HepG2 (cell line): ENCODE measurements around the gene FITM2. TPM values are rescaled to one million over a fixed set of nuclear protein-coding genes. Genes with fewer than 3 reads are reported as not detected.

Experiments used
- CCAR2 ChIP-seq: fragments of 200-400 bp; formaldehyde crosslinking; optimal IDR thresholded peaks from 2 replicates; pipeline ENCODE3; 2018; ENCODE audit warnings: low read depth, mild to moderate bottlenecking, low read length, moderate library complexity
- GLI4 ChIP-seq: sonication (generic); formaldehyde crosslinking; IDR thresholded peaks from 2 replicates; pipeline ENCODE4 v1.5.1; 2020; ENCODE audit warnings: missing genetic modification reagents, mild to moderate bottlenecking, moderate library complexity, borderline replicate concordance
- HOXA9 ChIP-seq: sonication (generic); formaldehyde crosslinking; IDR thresholded peaks from 2 replicates; pipeline ENCODE4 v1.8.1; 2022; ENCODE audit warnings: missing genetic modification reagents, mild to moderate bottlenecking, moderate library complexity, borderline replicate concordance
- KDM2A ChIP-seq: sonication (generic); formaldehyde crosslinking; IDR thresholded peaks from 2 replicates; pipeline ENCODE4 v1.4.0; 2020; ENCODE audit warnings: low read depth, missing genetic modification reagents, borderline replicate concordance
- MAZ ChIP-seq, 2 experiments: sonication (generic) in 1 of 2; formaldehyde crosslinking in 1 of 2; IDR thresholded peaks; 2 replicates each; pipeline versions ENCODE4 v1.5.0 to v1.6.1; 2012 to 2020; ENCODE audit warnings: low read depth in 2 of 2, mild to moderate bottlenecking in 2 of 2, borderline replicate concordance in 1 of 2, improper control_type of control experiment in 1 of 2, low read length in 1 of 2, missing genetic modification reagents in 1 of 2, moderate library complexity in 1 of 2
- NONO ChIP-seq, 2 experiments: fragments of 450-650 bp in 1 of 2; sonication (generic) in 1 of 2; formaldehyde crosslinking in 1 of 2; IDR thresholded peaks in 1 of 2; conservative IDR thresholded peaks in 1 of 2; 2 replicates each; pipeline versions ENCODE4 v1.6.1 to v1.8.0; 2017 to 2022; ENCODE audit warnings: mild to moderate bottlenecking in 1 of 2, missing genetic modification reagents in 1 of 2, moderate library complexity in 1 of 2
- POGZ ChIP-seq: sonication (generic); formaldehyde crosslinking; IDR thresholded peaks from 2 replicates; pipeline ENCODE4 v1.4.0; 2020; ENCODE audit warnings: mild to moderate bottlenecking, missing genetic modification reagents
- PPARG ChIP-seq: conservative IDR thresholded peaks from 2 replicates; pipeline ENCODE4 v1.6.1; 2016; ENCODE audit warnings: missing biosample characterization, missing genetic modification reagents
- TEAD3 ChIP-seq: optimal IDR thresholded peaks from 2 replicates; pipeline ENCODE3; 2016; ENCODE audit warnings: borderline replicate concordance
- ZC3H13 ChIP-seq: sonication (generic); formaldehyde crosslinking; IDR thresholded peaks from 2 replicates; pipeline ENCODE4 v1.8.1; 2023; ENCODE audit warnings: mild to moderate bottlenecking, missing genetic modification reagents, moderate library complexity
- ZFP82 ChIP-seq: sonication (generic); formaldehyde crosslinking; IDR thresholded peaks from 2 replicates; pipeline ENCODE4 v1.5.1; 2020; ENCODE audit warnings: mild to moderate bottlenecking, missing genetic modification reagents, borderline replicate concordance
- ZNF264 ChIP-seq: sonication (generic); formaldehyde crosslinking; IDR thresholded peaks from 2 replicates; pipeline ENCODE4 v1.4.0; 2020; ENCODE audit warnings: missing genetic modification reagents
- ZNF441 ChIP-seq: sonication (generic); formaldehyde crosslinking; IDR thresholded peaks from 2 replicates; pipeline ENCODE4 v1.7.0; 2021; ENCODE audit warnings: missing genetic modification reagents, borderline replicate concordance
- ZNF543 ChIP-seq: sonication (generic); formaldehyde crosslinking; IDR thresholded peaks from 2 replicates; pipeline ENCODE4 v1.4.0; 2020; ENCODE audit warnings: mild to moderate bottlenecking, missing genetic modification reagents
- ZNF589 ChIP-seq: sonication (generic); formaldehyde crosslinking; conservative IDR thresholded peaks from 2 replicates; pipeline ENCODE4 v1.8.0; 2022; ENCODE audit warnings: mild to moderate bottlenecking, moderate library complexity, missing genetic modification reagents
- ZNF614 ChIP-seq: IDR thresholded peaks from 2 replicates; pipeline ENCODE4 v1.6.1; 2018; ENCODE audit warnings: missing biosample characterization, missing genetic modification reagents, inconsistent platforms, borderline replicate concordance
- ZNF713 ChIP-seq: sonication (generic); formaldehyde crosslinking; IDR thresholded peaks from 2 replicates; pipeline ENCODE4 v1.4.0; 2020; ENCODE audit warnings: mild to moderate bottlenecking, missing genetic modification reagents
- polyA plus RNA-seq, 8 experiments: library from polyadenylated mRNA; depleted of rRNA in 3 of 8; stranded (reverse) in 7 of 8; unstranded in 1 of 8; fragments of >200 nt; fragmentation: Illumina TruSeq in 4 of 8; extraction: Trizol in 4 of 8; gene quantifications; 2 replicates each; pipeline versions ENCODE4 v1.2.1 to v1.2.3, GENCODE V29; 2011 to 2016; ENCODE audit warnings: low read depth in 4 of 8, missing spikeins in 1 of 8, mixed read lengths in 1 of 8; ENCODE audit not compliant: insufficient read depth in 1 of 8
- total RNA-seq, 5 experiments: library from RNA; depleted of rRNA; stranded (reverse); fragments of >200 nt; fragmentation: Illumina TruSeq; extraction: Trizol; gene quantifications; 2 replicates each; pipeline ENCODE4 v1.2.3, GENCODE V29; 2016; ENCODE audit warnings: low read depth in 1 of 5
- TF ChIP-seq, protein P1 (sequence below): sonication (generic); formaldehyde crosslinking; IDR thresholded peaks from 2 replicates; pipeline ENCODE4 v1.4.0; 2020; ENCODE audit warnings: missing genetic modification reagents
- TF ChIP-seq, protein P2 (sequence below): sonication (generic); formaldehyde crosslinking; IDR thresholded peaks from 2 replicates; pipeline ENCODE4 v1.4.0; 2020; ENCODE audit warnings: missing genetic modification reagents, borderline replicate concordance
- TF ChIP-seq, protein P3 (sequence below): sonication (generic); formaldehyde crosslinking; IDR thresholded peaks from 2 replicates; pipeline ENCODE4 v1.5.0; 2020; ENCODE audit warnings: missing genetic modification reagents
- TF ChIP-seq, protein P4 (sequence below): sonication (generic); formaldehyde crosslinking; IDR thresholded peaks from 2 replicates; pipeline ENCODE4 v1.4.0; 2020; ENCODE audit warnings: missing genetic modification reagents

FITM2 gene
- total and polyA plus RNA-seq, 2 of the 13 experiments (the other 11 are each of a cell fraction or from before 2014, with no cell fraction given) = 9.6 to 24.5 TPM

DNA sequence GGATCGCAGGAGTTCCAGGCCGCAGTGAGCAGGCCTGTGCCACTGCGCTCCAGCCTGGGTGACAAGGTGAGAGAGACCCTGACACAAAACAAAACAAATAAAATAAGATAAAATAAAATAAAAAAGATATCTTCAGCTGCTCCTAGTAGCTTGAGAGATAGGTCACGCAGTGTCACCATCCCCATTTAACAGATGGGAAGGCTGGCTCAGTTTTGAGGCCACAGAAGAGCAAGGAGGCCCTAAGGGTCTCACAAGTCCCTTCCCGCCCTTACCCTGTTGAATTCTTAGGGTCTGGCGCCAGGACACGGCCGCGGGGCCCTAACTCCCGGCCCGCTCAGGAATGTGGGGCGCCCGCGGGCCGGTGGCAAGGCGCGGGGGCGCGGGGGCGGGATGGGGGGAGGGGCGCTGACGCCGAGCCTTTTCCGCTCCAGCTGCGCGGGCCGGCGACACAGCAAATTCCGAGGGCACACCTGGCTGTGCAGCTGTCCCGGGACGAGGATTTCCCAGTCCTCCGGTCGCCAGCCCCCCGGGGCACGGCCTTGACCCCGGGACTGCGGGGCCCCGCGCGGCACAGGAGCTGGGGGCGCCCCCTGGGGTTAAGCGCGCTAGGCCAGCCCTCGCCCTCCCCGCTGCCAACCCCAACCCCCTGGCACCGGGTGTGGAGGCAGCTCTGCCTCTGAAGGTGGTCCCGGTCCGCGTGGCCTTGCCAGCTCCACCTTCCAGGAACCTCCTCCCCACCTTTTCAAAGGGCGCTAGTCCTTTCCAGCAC, 15.6 kb upstream of the FITM2 start (continued):
- TF ChIP-seq, protein P1, sequence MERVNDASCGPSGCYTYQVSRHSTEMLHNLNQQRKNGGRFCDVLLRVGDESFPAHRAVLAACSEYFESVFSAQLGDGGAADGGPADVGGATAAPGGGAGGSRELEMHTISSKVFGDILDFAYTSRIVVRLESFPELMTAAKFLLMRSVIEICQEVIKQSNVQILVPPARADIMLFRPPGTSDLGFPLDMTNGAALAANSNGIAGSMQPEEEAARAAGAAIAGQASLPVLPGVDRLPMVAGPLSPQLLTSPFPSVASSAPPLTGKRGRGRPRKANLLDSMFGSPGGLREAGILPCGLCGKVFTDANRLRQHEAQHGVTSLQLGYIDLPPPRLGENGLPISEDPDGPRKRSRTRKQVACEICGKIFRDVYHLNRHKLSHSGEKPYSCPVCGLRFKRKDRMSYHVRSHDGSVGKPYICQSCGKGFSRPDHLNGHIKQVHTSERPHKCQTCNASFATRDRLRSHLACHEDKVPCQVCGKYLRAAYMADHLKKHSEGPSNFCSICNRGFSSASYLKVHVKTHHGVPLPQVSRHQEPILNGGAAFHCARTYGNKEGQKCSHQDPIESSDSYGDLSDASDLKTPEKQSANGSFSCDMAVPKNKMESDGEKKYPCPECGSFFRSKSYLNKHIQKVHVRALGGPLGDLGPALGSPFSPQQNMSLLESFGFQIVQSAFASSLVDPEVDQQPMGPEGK (CRISPR knock-in tag) = peak; percentile 94
- TF ChIP-seq ZNF441 (peak; percentile 70; the same call in 1 of the 2 replicates), NONO (IDR thresholded peaks at IDR 0.05) (no peak), NONO (CRISPR knock-in tag; conservative IDR thresholded peaks at IDR 0.05) (peak; percentile 44; the same call in 1 of the 2 replicates), KDM2A (no peak), ZFP82 (CRISPR knock-in tag) (no peak), ZNF614 (CRISPR knock-in tag) (peak; percentile 14; the same call in 1 of the 2 replicates), HOXA9 (CRISPR knock-in tag) (0 out of 2 replicates have a peak, but pooled peaks have one; percentile 60), ZNF713 (CRISPR knock-in tag) (no peak), MAZ (IDR thresholded peaks at IDR 0.05; ENCODE audit: borderline replicate concordance, low read depth, low read length) (no peak), MAZ (CRISPR knock-in tag; IDR thresholded peaks at IDR 0.05; ENCODE audit: low read depth) (peak; percentile 55; the same call in 1 of the 2 replicates), CCAR2 (no peak), ZNF589 (CRISPR knock-in tag) (0 out of 2 replicates have a peak, but pooled peaks have one; percentile 54), ZNF264 (CRISPR knock-in tag) (0 out of 2 replicates have a peak, but pooled peaks have one; percentile 14), PPARG (CRISPR knock-in tag) (no peak), POGZ (CRISPR knock-in tag) (0 out of 2 replicates have a peak, but pooled peaks have one; percentile 11), ZC3H13 (0 out of 2 replicates have a peak, but pooled peaks have one; percentile 46), TEAD3 (peak; percentile 69), GLI4 (CRISPR knock-in tag) (no peak), ZNF543 (CRISPR knock-in tag) (peak; percentile 61; the same call in 1 of the 2 replicates)
- TF ChIP-seq, protein P2, sequence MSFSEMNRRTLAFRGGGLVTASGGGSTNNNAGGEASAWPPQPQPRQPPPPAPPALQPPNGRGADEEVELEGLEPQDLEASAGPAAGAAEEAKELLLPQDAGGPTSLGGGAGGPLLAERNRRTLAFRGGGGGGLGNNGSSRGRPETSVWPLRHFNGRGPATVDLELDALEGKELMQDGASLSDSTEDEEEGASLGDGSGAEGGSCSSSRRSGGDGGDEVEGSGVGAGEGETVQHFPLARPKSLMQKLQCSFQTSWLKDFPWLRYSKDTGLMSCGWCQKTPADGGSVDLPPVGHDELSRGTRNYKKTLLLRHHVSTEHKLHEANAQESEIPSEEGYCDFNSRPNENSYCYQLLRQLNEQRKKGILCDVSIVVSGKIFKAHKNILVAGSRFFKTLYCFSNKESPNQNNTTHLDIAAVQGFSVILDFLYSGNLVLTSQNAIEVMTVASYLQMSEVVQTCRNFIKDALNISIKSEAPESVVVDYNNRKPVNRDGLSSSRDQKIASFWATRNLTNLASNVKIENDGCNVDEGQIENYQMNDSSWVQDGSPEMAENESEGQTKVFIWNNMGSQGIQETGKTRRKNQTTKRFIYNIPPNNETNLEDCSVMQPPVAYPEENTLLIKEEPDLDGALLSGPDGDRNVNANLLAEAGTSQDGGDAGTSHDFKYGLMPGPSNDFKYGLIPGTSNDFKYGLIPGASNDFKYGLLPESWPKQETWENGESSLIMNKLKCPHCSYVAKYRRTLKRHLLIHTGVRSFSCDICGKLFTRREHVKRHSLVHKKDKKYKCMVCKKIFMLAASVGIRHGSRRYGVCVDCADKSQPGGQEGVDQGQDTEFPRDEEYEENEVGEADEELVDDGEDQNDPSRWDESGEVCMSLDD (CRISPR knock-in tag) = peak; percentile 98
- TF ChIP-seq, protein P3, sequence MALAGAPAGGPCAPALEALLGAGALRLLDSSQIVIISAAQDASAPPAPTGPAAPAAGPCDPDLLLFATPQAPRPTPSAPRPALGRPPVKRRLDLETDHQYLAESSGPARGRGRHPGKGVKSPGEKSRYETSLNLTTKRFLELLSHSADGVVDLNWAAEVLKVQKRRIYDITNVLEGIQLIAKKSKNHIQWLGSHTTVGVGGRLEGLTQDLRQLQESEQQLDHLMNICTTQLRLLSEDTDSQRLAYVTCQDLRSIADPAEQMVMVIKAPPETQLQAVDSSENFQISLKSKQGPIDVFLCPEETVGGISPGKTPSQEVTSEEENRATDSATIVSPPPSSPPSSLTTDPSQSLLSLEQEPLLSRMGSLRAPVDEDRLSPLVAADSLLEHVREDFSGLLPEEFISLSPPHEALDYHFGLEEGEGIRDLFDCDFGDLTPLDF (CRISPR knock-in tag) = 0 out of 2 replicates have a peak, but pooled peaks have one; percentile 21
- TF ChIP-seq, protein P4, sequence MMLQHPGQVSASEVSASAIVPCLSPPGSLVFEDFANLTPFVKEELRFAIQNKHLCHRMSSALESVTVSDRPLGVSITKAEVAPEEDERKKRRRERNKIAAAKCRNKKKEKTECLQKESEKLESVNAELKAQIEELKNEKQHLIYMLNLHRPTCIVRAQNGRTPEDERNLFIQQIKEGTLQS (CRISPR knock-in tag) = no peak
